NCI-H510A (cell line): ENCODE data around the gene ADAMTS14.

Source experiments
- DNase-seq: peaks from one replicate; lab custom pipeline; 2025; lab: John Stamatoyannopoulos, UW

ADAMTS14 gene

DNA sequence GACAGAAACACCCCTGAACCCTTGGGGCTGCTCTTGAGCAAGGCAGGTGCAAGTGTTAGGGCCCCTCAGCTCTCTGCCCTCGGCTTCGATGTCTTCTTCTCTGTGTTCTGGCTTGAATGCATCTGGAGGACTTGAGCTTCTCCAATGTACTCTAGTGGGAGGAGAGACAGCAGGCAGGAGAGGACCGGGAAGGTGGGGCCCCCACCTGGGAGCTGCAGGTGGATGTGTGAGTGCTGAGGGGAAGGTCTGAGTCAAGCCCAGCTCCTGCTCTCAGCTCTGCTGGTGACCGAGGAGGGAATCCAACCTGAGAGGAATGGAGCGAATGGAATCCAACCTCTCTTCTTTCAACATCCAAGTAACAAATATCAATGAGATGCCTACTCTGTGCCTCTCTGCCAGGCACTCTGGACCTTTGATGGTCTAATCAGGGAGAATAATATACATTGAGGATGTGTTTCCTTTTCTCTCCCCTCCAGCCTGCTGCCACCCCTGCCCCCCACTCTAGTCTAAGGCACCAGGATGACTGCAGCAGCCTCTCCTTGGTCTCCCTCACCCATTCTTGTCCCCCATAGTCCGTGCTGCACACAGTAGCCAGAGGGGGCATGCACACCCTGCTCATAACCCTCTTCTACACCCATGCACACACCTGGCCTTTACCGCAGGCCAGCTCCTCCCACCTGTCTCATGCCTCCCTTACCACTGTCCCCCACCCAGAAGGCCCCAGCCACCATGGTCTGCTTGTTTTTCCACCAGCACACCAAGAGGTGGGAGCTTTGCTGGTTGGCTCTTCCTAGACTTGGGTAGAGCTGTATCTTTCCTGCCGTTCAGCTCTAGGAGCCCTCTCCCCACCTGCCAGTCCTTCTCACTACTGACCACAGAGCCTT is 99.2 kb downstream of the ADAMTS14 start:
- no peak for DNase-seq

- DNase-seq = no peak
Measured at GRCh38 chr10:70772627-70773026, 100.3 kb downstream of the ADAMTS14 start.

DNA sequence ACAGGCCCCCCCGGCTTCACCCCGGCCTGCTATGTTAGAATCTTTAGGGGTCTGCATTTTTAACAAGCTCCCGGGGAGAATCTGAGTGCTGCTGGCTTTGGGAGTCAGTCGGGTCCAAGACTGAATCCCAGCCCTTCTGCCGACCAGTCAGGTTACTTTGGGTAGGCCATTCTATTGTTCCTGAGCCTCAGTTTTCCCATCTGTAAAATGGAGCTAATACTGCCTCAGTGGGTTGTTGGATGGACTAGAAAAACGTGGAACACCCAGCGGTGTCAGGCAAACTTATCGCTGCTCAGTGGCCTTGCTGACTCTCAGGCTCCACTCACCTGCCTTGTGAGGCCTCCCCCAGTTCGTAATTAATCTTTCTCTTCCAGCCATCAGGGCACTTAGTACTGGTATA is 101.2 kb downstream of the ADAMTS14 start:
- no peak for DNase-seq

DNA sequence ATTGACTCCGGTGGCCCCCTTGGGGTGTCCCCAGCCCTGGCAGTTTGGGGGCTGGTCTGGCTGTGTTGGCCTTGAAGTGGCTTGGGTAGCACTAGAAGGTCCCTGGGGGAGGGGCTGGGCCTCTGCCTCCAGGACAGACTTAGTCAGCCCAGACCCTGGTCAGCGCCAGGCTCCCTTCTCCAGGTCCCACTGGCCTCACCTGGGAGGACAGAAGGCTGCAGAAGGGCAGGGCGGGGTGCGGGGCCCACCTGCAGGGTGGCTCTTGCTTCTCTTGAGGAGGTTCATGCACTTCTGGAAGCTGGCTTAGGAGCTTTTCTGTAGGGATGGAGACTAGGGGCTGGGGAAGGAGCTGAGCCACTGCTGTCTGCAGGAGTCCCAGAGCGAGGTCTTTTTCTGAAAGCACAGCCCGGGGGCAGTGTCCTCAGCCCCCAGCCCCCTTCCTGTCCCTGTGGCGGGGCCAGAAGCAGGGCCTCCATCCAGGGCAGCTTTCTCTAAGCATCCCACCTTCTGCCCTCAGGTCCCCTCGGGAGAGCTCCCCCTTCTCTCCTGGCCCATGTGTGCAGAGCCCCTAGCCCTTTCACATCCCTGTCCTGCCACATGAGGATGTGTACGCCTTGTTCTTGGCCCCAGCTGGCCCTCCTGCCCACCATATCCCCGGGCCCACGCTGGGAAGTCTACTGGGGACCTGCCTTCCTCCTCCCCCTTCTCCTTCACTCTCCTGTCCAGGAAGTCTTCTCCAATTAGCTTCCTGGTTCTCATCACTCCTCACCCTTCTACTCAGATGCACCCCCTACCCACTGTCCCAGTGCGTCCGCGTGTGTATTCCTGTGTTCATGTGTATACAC is 101.9 kb downstream of the ADAMTS14 start:
- DNase-seq = no peak

DNA sequence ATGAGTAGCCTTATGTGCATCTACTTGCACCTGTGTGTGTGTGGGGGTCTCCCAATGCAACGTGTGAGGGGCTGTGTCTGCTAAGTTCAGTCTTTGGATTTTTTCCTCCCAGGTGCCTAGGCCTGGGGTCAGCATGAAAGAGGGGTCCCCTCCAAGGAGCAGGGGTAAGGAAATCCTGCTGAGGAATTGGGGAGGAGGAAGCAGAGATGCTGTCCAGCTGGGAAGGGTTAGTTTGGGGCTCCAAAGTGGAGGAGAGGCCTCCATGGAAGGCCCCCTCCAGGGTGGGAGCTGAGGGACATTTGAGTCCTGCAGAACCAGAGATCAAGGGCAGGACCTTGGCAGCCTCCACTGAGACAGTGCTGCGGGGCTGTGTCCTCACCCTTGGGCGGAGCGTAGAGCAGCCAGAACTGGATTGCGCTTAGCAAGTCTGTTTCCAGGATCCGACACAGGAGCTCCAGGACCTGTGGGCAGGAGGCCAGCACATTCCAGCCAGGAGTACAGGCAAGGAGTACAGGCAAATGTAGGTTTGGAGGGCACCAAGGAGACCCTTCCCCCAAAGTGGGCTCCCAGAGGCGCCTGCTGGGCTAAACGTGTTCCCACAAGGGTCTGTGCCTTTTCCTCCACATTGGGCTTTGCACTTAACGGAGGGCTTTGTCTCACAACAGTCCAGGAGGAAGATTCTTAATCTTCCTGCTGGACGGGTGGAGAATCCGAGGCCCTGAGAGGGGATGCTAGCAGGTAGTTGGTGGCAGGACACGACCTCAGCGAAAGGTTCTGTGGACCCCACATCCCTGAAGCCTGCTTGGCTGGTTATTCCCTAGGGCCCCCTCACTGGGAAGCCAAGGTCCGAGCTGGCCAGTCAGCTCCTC is 102.7 kb downstream of the ADAMTS14 start:
- DNase-seq = no peak

DNA sequence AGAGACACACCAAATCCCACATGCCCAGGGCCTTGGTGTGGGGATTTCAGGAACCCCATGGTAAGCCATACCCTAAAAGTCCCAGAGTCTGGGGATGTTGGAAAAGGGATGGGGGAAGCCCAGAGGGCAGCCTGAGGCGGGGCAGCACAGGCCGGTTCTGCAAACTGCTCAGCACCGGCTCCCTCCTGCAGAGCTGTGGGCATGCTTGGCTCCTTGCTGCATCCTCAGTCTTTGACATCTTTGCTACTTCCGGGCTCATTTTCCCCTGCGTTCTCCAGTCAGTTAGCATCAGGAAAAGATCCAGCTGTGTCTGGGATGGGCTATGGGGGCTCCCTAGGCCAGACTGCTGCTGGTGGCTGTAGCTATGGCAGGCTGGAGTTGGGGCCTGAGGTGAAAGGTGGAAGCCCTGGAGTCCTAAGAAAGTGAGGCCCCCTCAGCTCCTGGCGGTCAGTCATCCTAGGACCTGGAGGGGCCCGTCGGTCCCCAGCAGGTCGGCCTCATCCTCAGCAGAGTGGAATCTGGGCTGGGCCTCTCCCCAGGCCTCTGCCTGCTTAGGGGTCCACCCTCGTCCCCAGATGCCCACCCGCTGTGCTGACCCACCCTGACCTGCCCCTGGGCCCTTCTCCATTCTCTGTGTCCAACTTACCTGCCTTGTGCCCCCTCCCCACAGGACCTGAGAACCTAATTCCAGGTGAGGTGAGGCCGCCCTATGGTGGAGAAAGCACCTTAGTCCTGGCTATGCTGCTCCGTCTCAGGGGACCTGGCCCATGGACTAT is 103.6 kb downstream of the ADAMTS14 start:
- no peak for DNase-seq

- DNase-seq = no peak
Measured at GRCh38 chr10:70776455-70777005, 104.2 kb downstream of the ADAMTS14 start.

DNA sequence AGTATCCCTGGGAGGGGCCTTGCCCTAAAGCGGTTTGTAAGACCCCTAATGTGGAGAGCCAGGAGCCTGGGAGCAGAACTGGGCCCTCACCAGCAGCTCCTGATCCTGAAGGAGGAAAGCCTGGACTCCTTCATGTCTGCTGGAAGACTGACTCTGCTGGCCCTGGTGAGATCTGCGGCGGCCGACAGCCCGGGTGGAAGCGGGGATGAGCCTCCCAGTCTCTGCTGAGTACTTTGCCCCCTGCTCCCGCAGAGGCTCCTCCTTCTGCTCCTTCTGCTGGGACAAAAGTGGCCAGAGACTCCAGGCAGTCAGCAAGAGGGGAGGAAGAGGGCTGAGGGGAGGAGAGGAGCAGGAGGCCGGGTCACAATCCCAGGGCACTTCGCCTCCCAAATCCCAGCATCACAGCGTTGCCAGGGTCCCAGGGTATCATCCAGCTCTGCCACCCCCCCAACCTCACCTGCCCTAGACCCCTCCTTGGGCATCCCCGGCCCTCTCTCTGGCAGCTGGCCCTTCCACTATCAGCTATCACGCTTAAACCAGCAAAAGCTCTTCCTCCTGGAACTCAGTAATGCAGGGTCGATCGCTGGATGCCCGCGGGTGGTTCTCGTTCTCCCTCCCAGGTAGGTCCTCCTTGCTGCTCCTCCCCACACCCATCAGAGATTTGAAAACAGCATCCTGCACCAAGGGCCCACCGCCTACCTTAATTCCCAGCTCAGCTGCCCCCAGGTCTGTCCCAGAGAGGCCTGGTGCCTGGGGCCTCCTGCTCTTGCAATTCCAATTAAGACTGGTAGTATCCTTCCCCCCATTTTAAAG is 105.0 kb downstream of the ADAMTS14 start:
- no peak for DNase-seq

- DNase-seq = no peak
Measured at GRCh38 chr10:70778267-70778924, 106.1 kb downstream of the ADAMTS14 start.

- DNase-seq = no peak
Measured at GRCh38 chr10:70779088-70779487, 106.8 kb downstream of the ADAMTS14 start.

DNA sequence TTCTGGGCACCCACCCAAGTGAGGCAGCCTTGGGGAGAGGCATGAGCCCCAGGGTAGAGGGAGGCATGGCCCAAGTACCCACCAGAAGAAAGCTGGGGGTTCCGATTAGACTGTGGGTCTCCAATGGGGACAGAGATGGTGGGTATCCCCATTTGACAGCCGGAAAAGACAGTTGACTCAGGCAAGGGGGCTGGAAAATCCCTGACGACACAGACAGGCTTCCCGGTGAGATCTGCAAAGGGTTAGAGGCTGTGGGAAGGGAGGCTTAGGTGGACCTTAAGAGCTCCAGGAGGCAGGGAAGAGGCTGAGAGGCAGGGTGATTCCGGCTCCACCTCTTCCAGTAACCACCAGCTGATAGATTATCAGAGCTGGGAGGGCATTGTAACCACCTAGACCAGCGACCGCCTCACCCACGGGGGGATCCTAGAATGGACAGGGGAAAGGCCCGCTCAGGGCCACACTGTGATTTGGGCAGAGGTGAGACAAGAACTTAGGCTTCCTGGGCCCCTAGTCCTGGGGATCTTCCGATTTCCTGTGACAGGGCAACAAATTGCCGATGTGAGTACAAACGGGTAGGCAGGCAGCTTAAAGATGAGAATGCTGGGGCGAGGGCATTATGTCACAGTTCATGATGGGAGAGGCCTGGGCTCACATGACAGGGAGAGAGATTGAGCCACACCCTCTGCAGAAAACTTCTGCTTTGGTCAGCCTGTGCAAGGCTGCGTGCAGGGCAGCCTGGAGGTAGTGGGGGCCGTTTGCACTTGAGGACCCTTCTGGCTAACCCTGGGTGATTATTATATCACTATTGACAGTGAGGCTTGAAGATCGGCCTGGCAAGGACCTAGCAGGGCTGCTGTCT is 107.4 kb downstream of the ADAMTS14 start:
- DNase-seq = no peak

DNA sequence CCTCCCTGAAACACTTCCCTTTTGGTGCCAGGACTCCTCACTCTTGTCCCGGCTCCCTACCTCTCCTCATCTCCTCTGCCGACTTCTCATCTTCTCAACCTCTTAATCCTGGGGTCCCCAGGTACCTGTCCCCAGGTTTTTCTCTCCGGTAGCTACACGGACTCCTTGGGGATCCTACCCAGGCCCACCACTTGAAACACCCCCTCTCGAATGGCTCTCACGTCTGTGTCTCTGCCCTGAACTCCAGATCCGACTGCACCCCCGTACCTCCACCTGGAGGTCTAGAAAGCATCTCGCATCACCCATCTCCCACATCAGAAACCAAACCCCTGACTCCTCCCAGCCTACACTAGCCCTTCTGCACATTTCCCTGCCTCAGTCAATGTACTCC is 108.1 kb downstream of the ADAMTS14 start:
- no peak for DNase-seq

DNA sequence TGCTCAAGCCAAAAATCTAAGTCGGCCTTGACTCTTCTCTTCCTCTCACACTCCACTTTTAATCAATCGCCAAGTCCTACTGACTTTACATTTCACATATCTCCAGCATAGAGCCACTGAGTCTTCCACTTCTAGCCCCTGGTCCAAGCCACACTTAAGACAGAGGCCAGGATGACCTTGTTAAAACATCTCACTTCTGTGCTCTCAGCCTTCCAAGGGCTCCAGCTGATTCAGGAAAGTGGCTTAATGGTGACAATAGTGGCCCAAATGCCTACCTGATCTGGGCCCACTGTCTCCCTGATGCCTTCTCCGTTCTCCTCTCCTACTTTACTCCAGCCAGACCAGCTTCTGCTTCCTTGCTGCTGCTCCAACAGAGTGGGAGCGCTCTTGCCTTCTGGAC is 108.5 kb downstream of the ADAMTS14 start:
- DNase-seq = no peak

- no peak for DNase-seq
Measured at GRCh38 chr10:70781461-70782051, 109.2 kb downstream of the ADAMTS14 start.

GRCh38 chr10:70782086-70782745 is 109.9 kb downstream of the ADAMTS14 start:
- DNase-seq = no peak

DNA sequence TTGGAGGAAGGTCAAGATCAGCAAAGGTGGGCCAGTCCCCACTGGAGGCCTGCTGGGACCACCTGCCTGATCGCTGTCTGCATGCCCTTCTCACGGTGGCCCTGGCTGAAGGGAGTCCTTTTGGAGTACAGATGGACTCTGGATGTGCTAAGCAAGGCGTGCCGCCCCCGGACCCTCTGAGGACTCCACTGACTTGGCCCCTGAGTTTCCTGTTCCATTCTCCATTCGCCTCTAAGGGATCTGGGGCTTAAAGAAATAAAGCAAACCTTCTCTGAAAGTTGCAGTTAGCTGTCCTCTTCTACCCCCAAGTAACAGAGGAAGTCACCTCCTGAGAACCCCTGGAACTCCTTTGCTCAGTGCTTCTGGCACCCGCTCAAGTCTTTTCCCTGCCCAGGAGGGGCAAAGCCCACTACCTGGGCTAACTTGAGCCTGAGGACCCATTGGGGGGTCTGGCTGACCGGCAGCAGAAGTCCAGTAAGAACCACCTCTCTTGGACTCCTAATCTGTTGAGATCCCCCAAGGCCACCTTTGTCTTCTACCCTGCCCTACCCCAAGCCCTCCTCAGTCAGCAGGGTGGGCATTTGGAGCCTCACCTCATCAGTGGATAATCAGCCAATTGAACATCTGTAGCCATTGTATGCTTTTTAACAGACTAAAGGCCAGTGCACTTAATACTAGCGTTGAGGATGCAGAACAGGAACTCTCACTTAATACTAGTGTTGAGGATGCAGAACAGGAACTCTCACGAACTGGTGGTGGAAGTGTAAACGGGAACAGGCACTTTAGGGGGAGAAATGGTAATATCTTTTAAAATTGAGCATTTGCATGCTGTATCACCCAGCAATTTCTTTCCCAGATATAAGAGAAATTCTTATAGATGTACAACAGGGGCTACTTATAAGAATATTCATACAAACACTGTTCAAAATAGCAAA is 110.7 kb downstream of the ADAMTS14 start:
- no peak for DNase-seq

DNA sequence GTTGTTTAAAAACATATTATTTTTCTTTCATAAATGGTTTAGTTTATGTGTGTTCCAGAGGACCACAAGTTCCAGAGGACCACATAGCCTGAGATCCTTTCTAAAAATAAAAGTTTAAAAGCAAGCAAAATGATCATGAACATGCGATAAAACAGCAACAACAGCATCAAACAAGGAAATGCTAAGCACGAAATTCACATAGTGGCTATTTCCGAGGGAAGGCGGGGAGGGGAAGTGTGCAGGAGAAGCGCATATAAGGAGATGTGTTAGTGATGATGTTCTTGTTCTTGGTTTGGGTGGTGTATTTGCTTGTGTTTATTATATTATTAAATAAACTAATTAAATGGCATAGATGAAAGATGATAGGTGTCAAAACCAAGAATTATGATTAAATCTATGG is 111.7 kb downstream of the ADAMTS14 start:
- DNase-seq = no peak
